GM20431 (cell line): ENCODE data around the gene LDLRAD3.

ENCODE experiments used
- in situ Hi-C: fragments of 300-500 bp; cut with MseI, MboI; formaldehyde crosslinking; loops from one replicate; pipeline ENCODE4 v1.15.0; 2020; ENCODE audit warnings: low sequenced_read_pairs; ENCODE audit not compliant: unreplicated experiment

LDLRAD3 gene

DNA sequence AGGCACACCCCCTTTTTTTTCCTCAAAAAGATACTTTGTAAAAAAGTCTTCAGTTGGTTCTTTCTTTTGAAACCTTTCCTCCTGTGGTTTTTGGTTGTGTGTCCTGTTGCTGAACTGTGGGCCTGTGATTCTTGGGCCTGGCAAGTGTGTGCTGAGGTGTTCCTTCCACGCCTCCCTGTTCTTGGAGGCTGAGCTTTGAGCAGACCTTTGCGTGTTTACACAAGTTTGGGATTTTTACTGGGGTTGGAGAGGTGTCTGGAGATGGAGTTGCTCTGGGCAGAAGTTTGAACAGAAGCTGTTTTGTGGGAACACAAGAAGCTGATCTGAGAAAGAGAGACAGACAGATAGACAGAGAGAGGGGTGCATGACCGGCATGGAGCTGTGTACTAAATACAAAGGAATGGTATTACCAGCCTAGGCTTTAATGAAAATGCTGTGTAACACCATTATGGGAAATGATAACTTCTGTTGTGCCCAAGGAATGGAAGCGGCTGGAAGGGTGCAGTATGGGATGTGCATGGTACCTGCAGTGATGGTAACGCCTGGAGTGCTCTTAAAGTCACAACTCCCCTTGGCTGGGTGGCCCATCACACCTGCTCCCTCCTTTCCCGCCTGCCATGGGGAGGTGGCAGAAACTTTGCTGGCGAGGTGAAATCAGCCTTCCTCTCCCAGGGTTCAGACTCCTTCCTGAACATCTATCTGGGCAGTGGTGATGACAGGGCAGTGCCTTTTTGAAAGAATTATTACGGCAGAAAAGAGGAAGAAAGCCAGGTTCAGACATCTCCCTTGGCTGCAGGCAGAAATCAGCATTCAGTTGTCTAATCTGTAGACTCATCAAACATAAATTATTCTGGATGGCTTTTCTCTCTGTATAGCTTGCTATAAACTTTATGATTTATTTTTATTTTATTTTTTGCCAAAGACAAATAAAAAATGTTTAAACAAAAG is 70.4 kb downstream of the LDLRAD3 start:
- in situ Hi-C loops: no loop called here

DNA sequence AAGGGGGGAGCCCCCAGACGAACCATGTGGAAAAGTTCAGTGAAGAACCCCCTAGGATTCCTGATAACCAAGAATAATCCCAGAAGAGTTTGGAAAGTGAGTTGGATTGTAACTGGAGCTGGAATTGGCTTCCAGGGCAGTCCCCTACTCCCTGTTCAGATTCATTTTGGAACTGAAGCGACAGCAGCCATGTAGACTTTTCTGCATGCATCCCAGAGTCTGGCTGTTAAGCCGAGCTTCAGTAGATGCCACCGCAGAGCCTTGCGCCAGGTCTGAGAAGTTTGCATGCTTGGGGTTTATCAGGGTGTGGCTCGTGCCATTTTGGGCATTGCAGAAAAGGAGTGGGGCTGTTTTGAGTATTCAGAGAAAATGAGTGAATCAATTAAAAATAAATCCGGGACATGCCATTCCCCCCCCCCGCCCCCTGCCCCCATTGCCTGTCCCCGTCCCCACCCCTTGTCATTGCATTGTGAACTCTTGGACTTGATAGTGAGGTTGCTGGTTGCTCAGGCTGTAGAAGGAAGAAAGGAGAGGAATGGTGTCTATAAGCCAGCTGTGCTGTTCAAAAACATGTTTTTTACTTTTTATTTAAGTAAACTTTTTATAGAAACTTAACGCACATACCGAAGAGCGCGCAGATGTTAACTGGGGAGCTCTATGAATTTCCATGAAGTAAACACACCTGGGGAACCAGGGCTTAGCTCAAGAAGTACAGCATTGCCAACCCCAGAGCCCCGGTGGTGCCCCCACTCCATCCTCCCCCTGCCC is 71.2 kb downstream of the LDLRAD3 start:
- in situ Hi-C loops: no loop called here

- in situ Hi-C loops: no loop called here
Observed at GRCh38 chr11:36015799-36016198, 71.9 kb downstream of the LDLRAD3 start.

DNA sequence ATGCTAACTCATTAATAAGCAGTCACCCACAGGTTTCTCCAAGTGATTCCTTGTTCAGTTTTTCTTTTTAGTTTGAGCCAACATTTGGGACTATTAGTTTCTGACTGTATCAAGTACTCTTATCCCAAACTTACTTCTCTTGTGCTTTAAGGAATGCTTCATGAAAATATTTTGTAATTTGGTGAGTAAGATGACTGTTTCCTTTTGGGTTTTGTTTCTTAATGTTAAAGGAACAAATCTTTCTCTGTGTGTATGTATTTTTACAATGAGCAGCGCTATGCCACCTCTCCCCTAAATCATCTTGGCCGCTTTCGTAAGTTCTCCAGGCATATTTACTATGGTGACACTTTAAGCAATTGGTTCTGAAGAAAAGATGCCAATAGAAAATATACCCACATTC is 72.4 kb downstream of the LDLRAD3 start:
- in situ Hi-C loops: no loop called here

DNA sequence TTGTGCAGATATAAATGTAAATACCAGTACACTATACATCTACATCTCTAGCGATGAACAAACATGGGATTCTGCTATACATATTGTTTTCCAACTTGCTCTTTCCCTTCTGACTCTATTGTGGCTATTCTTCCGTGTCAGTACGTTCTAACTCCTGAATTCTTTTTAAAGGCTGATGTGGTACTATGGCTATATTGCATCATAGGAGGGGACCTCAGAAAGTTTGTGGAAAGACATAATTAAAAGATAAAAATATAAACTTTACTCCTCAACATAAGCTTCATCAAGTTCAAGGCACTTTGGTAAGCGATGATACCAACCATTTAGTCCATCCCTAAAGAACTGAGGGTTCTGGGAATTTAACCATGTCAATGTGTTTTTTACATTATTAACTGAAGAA is 72.8 kb downstream of the LDLRAD3 start:
- in situ Hi-C loops: no loop called here

DNA sequence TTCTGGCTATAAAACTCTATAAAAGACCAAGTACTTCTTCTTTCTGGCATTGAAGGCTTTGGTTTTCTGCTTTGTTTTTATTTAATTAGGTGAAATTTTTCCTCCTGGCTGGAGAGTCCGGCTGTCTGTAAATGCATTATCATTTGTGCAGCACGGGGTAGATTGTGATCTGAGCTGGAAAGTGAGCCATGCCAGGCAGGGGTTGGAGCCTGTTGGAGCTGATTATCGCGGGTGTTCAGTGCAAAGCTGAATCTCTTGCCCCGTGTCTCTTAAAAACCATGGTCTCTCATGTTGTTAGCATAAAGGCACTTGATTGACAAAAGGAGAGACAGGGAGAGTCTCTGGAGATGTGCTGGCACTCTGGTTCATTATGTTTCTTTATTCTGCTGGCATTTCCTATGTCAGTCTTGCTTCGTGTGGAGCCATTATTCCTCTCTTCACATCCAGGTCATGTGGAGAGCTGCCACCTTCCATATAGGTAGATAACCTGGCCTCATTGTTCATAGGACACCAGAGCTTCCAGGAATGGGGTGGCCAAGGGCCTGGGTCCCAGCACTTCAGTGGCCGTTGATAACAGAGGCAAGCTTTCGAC is 75.2 kb downstream of the LDLRAD3 start:
- in situ Hi-C loops: no loop called here

DNA sequence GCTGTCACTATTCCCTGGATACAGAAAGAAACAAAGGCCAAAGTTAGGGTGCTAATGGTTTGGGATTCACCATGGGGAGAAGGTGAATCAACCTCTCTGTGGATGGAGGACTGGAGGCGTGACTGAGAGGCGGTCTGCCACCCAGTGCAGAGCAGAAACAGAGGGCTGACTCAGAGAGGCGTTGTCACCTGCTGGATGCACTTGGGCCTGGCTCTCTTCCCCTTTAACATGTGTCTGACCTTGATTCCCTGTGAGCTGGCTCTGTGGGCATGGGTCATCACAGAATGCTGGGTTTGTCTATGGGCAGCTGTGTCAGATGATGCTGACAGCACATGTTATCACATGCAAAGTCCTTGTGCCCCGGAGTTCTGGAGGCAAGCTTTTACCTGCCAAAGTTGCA is 75.9 kb downstream of the LDLRAD3 start:
- in situ Hi-C loops: no loop called here

- in situ Hi-C loops: no loop called here
Observed at GRCh38 chr11:36022882-36023281, 79.0 kb downstream of the LDLRAD3 start.

DNA sequence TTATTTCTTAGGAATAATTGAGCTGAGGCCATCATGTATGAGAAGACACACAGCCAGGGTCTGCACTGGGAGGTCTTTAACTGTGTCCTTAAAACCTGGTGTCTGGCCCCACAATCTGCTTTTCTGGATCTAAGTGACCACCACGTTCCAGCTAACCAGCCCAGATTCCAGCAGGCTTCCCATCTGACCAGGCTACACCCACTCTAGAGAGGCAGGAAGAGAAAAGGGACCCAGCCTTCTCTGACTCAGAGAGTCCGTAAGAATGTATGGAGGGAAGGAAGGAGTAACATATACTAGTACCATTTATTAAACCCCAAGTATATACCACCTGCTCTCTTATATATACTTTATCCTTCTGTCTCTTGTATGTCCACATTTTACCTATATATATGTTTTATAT is 80.1 kb downstream of the LDLRAD3 start:
- in situ Hi-C loops: no loop called here

DNA sequence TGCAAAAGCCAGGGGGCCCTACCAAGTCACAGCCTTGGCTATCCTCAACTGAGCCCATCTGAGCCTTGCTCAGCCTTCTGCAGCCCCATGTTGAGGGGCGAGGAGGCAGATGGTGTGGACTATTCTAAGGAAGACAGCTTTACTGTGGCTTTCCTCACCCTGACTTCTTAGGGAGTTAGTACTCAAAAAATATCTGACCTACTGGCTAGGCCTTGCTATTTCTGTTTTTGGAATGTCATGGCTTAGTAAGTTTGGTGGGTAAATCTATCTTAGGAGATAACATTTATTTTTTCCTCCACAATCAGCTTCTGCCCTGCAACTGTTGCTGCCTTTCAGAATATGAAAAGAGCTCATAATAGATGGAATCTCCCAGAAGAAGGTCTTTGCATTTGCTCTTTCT is 80.9 kb downstream of the LDLRAD3 start:
- in situ Hi-C loops: no loop called here

DNA sequence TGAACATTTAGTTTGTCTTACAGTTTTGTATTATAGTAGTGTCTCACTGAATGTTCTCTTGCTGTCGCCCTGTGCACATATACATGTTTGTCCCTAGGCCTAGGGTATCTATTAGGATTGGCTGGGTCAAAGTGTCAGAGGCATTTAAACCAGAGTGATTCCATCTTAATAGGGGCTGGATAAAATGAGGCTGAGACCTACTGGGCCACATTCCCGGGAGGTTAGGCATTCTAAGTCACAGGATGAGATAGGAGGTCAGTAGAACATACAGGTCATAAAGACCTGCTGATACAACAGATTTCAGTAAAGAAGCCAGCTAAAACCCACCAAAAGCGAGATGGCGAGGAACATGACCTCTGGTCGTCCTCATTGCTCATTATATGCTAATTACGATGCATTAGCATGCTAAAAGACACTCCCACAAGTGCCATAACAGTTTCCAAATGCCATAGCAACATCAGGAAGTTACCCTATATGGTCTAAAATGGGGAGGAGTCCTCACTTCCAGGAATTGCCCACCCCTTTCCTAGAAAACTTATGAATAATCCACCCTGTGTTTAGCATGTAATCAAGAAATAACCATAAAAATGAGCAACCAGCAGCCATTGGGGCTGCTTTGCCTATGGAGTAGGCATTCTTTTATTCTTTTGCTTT is 82.6 kb downstream of the LDLRAD3 start:
- in situ Hi-C loops: no loop called here

DNA sequence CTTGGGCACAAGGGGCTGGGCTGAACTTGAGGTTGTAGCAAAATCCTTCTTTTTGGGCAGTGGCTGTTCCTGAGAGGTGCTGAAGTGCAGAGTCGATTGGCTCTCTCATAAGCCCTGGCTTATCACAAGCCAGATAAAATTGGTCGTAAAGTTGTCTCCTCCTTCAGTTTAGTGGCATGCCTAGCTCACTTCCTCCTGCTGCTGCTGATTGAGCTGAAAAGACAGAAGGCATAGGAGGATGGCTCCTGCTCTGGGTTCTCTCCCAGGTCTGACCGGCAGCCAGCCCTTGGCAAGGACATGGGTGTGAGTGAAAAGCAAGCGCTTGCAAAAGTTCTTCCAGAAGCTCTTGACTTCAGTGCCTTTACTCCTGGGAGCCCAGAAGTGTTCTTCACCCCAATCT is 83.9 kb downstream of the LDLRAD3 start:
- in situ Hi-C loops: no loop called here

- in situ Hi-C loops: no loop called here
Observed at GRCh38 chr11:36029616-36030015, 85.8 kb downstream of the LDLRAD3 start.

DNA sequence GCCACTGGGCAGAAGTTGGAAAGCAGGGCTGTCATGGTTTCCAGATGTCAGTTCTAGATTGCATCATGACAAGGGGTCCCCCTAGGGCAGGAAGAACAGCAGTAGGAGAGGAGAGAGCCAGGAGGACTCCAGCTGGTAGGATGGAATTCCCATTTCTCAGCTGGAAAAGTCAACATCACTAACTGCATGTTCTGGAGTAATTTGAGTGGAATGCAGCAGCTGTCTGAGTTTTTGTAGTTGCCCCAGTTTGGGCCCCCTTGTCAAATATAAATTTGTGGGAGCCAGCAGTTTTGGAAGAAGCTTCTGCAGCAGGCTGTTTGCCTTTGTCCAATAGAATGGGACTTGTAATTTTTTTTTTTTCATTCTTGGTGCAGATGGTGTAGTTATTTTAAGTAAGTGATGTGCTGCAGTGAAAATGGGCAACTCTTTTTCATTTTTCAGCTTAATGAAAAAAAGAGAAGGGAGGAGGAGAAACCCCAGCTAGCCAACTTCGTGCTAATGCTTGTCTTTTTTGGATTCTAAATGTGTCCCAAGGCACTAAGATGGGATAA is 86.9 kb downstream of the LDLRAD3 start:
- in situ Hi-C loops: no loop called here

DNA sequence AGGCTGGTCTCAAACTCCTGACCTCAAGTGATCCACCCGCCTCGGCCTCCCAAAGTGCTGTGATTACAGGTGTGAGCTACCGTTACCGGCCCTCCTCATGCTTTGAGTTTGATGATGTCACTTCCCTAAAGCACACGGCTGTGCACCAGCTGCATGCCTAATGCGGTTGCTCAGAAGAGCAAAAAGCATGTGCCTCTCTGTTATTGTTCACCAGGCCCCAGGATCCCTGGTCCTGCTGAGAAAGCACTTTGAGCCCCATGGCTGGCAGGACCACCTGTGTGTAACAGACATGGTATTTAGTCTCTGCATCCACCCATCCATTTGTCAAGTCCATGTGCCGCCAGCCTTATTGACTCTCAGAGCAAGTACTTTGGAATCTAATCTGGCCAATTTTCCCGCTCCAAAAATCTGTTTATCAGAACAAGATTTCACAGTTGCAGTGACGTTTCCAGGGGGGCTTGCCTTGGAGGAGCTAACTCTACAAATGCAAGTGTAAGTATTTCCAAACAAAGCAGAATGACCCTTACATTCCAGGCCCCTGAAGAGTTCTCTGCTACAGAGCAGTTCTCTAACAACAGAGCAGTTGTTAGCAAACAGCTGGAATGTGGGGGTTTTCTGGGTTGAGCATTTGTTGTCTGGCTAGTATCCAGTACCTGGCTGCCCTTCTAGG is 89.4 kb downstream of the LDLRAD3 start:
- in situ Hi-C loops: no loop called here

DNA sequence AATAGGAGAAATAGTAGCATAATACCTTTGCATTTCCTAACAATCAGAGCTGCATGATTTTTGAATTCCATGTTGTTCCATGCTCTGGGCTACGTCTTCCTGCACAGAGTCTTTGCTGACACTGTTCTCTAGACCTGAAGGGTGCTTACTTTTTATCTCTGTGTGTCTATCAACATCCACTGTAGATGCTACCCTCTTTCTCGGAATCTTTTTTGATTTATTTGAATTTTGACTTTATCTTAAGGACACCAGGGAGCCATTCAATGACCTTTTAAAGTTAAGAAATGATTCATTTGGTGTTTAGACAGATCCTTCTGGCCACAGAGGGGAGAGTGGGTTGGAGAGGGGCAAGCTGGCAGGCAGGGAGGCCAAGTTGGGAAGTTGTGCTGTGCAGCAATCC is 90.1 kb downstream of the LDLRAD3 start:
- in situ Hi-C loops: no loop called here

DNA sequence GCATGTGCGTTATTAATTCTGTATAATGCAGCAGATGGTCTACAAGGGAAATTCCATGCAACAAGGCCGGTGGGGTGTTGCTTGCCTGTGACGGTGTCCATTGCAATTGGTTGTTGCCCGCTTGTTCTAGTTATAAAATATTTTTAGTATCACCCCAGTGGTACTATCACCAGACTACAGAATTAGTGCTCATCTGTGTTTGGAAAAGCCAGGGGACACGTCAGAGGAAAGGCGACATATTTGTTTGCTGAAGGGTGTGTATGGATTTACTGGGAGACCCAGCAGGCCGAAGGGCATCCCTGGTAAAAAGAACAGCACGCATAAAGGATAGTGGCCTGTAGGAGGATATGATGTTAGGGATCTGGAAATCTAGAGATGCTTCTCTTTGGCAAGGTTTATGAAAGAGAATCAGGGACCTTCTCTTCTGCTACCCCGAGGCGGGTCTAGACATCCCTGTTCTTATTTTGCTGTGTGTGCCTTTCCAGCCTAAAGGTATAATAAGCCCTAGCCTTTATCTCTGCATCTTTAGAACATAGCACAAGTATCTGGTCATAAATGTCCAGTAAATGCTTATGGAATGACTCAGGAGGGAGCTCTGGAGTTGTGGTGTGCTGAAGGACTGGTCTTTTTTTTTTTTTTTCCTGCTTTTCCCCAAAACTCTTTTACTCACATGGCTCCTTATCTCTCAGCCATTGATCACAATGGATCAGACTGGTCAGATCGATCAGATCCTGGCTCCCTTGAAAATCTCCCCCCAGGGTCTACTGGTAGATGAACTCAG is 90.9 kb downstream of the LDLRAD3 start:
- in situ Hi-C loops: no loop called here

GRCh38 chr11:36035454-36035853 is 91.6 kb downstream of the LDLRAD3 start:
- in situ Hi-C loops: no loop called here

DNA sequence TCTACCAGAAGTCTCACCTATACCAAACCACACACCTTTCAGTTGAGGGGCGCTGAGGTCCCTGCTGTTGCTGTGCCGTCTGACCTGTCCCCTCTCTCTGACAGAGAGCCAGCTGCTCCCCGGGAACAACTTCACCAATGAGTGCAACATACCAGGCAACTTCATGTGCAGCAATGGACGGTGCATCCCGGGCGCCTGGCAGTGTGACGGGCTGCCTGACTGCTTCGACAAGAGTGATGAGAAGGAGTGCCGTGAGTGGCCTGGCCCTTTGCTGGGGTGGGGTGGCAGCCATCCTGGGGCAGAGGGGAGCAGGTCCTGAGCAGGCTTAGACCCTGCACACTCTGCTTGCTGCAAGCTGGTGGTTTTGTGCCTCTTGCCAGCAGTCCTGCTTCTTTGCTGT is 92.1 kb downstream of the LDLRAD3 start:
- in situ Hi-C loops: no loop called here
